ENCODE results near the gene TENT5C.
A peak's percentile ranks its signal among the peaks of the same experiment; 100 is the strongest.

- TF ChIP-seq POLR2A (IDR thresholded peaks at IDR 0.05; ENCODE audit: borderline replicate concordance, extremely low read depth, insufficient read depth, insufficient read length): no peak
- TF ChIP-seq CTCF (IDR thresholded peaks at IDR 0.05 in 2 of 3, conservative IDR thresholded peaks at IDR 0.05 in 1 of 3; ENCODE audit: borderline replicate concordance in 1 of 3, insufficient read depth in 1 of 3, low read depth in 2 of 3, low read length in 2 of 3): no peak
- TF ChIP-seq MAX (IDR thresholded peaks at IDR 0.05): no peak
- TF ChIP-seq SRF (IDR thresholded peaks at IDR 0.05; ENCODE audit: low read depth): no peak
- no peak for TF ChIP-seq POLR2AphosphoS5 (IDR thresholded peaks at IDR 0.05; ENCODE audit: low read depth, low read length)
- TF ChIP-seq CBX3 (IDR thresholded peaks at IDR 0.05; ENCODE audit: low read depth): no peak
- peak; percentile 80 for TF ChIP-seq EGR1 (IDR thresholded peaks at IDR 0.05; ENCODE audit: low read depth)
- TF ChIP-seq SP1 (IDR thresholded peaks at IDR 0.05; ENCODE audit: low read depth): no peak
- TF ChIP-seq ZNF274 (IDR thresholded peaks at IDR 0.05; ENCODE audit: low read depth, low read length): no peak
- no peak for TF ChIP-seq REST (IDR thresholded peaks at IDR 0.05; ENCODE audit: low read depth)
- TF ChIP-seq YY1 (IDR thresholded peaks at IDR 0.05; ENCODE audit: extremely low read depth, insufficient replicate concordance, low read depth, low read length): no peak
- TF ChIP-seq ZBTB33 (IDR thresholded peaks at IDR 0.05; ENCODE audit: extremely low read depth, insufficient replicate concordance, low read length): no peak
- no peak for TF ChIP-seq RAD21 (IDR thresholded peaks at IDR 0.05; ENCODE audit: low read depth)
Measured at GRCh38 chr1:117605164-117605773, 579 bp upstream of the TENT5C start.
